Liver (tissue), 9 donors: ENCODE results near the gene LNX2. TPM values are rescaled to one million over a fixed set of nuclear protein-coding genes. Genes with fewer than 3 reads are reported as not detected.
A peak's percentile ranks its signal among the peaks of the same experiment; 100 is the strongest.

Experiments used
- DNase-seq: peaks from one replicate; pipeline ENCODE4 v3.0.0-alpha.2; 2017; ENCODE audit warnings: low spot score
- H3K27ac ChIP-seq, 2 donors: one replicate each; pipeline ENCODE4 v1.7.0; 2013; ENCODE audit warnings: inconsistent platforms in 2 of 2, low read length in 2 of 2, control low read depth in 1 of 2, low read depth in 1 of 2, mild to moderate bottlenecking in 1 of 2
- H3K27me3 ChIP-seq, 4 donors: one replicate each; pipeline versions ENCODE4 v1.6.1 to v1.7.0; 2013; ENCODE audit warnings: low read length in 3 of 4, inconsistent platforms in 1 of 4, mild to moderate bottlenecking in 1 of 4, moderate library complexity in 1 of 4; ENCODE audit not compliant: control insufficient read depth in 4 of 4, insufficient read depth in 4 of 4
- H3K36me3 ChIP-seq, 4 donors: one replicate each; pipeline versions ENCODE4 v1.6.1 to v1.7.0; 2013; ENCODE audit warnings: low read length in 3 of 4, mild to moderate bottlenecking in 3 of 4, low read depth in 1 of 4, moderate library complexity in 1 of 4; ENCODE audit not compliant: control insufficient read depth in 4 of 4, insufficient read depth in 3 of 4
- H3K4me1 ChIP-seq, 4 donors: one replicate each; pipeline versions ENCODE4 v1.6.1 to v1.7.0; 2013; ENCODE audit warnings: low read length in 3 of 4, mild to moderate bottlenecking in 3 of 4, moderate library complexity in 1 of 4; ENCODE audit not compliant: control insufficient read depth in 4 of 4, insufficient read depth in 4 of 4
- H3K4me3 ChIP-seq, 3 donors: one replicate each; pipeline versions ENCODE4 v1.6.1 to v1.7.0; 2013; ENCODE audit warnings: low read length in 3 of 3, control low read depth in 1 of 3, low read depth in 1 of 3, mild to moderate bottlenecking in 1 of 3
- H3K9ac ChIP-seq, 2 donors: one replicate each; pipeline ENCODE4 v1.7.0; 2013; ENCODE audit warnings: low read length in 2 of 2, mild to moderate bottlenecking in 2 of 2, moderate library complexity in 2 of 2, control low read depth in 1 of 2, low read depth in 1 of 2
- H3K9me3 ChIP-seq, 4 donors: one replicate each; pipeline versions ENCODE4 v1.6.1 to v1.7.0; 2013; ENCODE audit warnings: low read length in 3 of 4; ENCODE audit not compliant: control insufficient read depth in 4 of 4
- ATF3 ChIP-seq: IDR thresholded peaks from 2 replicates; pipeline ENCODE4 v1.6.1; 2016; ENCODE audit warnings: antibody characterized with exemption
- EGR1 ChIP-seq, 2 donors: IDR thresholded peaks; 2 replicates each; pipeline ENCODE4 v1.6.1; 2016 to 2018; ENCODE audit warnings: antibody characterized with exemption in 2 of 2, low read depth in 2 of 2
- FOXA1 ChIP-seq: IDR thresholded peaks from 2 replicates; pipeline ENCODE4 v1.6.1; 2016; ENCODE audit warnings: antibody characterized with exemption
- FOXA2 ChIP-seq: IDR thresholded peaks from 2 replicates; pipeline ENCODE4 v1.6.1; 2016; ENCODE audit warnings: antibody characterized with exemption
- GABPA ChIP-seq, 2 donors: IDR thresholded peaks in 1 of 2; conservative IDR thresholded peaks in 1 of 2; 2 replicates each; pipeline ENCODE4 v1.6.1; 2016; ENCODE audit warnings: antibody characterized with exemption in 2 of 2, mild to moderate bottlenecking in 1 of 2, moderate library complexity in 1 of 2
- HNF4A ChIP-seq, 2 donors: conservative IDR thresholded peaks; 2 replicates each; pipeline ENCODE4 v1.6.1; 2016; ENCODE audit warnings: antibody characterized with exemption in 2 of 2, mild to moderate bottlenecking in 2 of 2
- HNF4G ChIP-seq: IDR thresholded peaks from 2 replicates; pipeline ENCODE4 v1.6.1; 2016; ENCODE audit warnings: antibody characterized with exemption
- JUND ChIP-seq, 2 donors: IDR thresholded peaks; 2 replicates each; pipeline ENCODE4 v1.6.1; 2016; ENCODE audit warnings: antibody characterized with exemption in 2 of 2
- NR2F2 ChIP-seq: IDR thresholded peaks from 2 replicates; pipeline ENCODE4 v1.6.1; 2016; ENCODE audit warnings: antibody characterized with exemption
- RAD21 ChIP-seq, 2 donors: IDR thresholded peaks; 2 replicates each; pipeline ENCODE4 v1.6.1; 2016; ENCODE audit warnings: antibody characterized with exemption in 2 of 2, mild to moderate bottlenecking in 2 of 2
- RXRA ChIP-seq, 2 donors: IDR thresholded peaks; 2 replicates each; pipeline ENCODE4 v1.6.1; 2017 to 2018; ENCODE audit warnings: antibody characterized with exemption in 2 of 2, mild to moderate bottlenecking in 1 of 2
- SP1 ChIP-seq: IDR thresholded peaks from 2 replicates; pipeline ENCODE4 v1.6.1; 2018; ENCODE audit warnings: antibody characterized with exemption, mild to moderate bottlenecking
- TAF1 ChIP-seq: conservative IDR thresholded peaks from 2 replicates; pipeline ENCODE4 v1.6.1; 2016; ENCODE audit warnings: antibody characterized with exemption, mild to moderate bottlenecking
- YY1 ChIP-seq: IDR thresholded peaks from 2 replicates; pipeline ENCODE4 v1.6.1; 2016; ENCODE audit warnings: antibody characterized with exemption, mild to moderate bottlenecking
- WGBS: extraction: QIAGEN DNeasy Blood & Tissue Kit; methylation state at CpG from one replicate; pipeline ENCODE4 v1.1.7; 2013; 5-methylcytosine and 5-hydroxymethylcytosine counted together
- polyA plus RNA-seq, 2 donors: library from polyadenylated mRNA; stranded (reverse) in 1 of 2; unstranded in 1 of 2; fragments of 200-250 nt in 1 of 2; fragments of >200 nt in 1 of 2; fragmentation: Nextera tagmentation in 1 of 2; extraction: Ambion mirVana in 1 of 2; gene quantifications; one replicate each; pipeline versions ENCODE4 v1.2.1 to v1.2.3, GENCODE V29; 2013 to 2015
- total RNA-seq, 2 donors: library from RNA; depleted of rRNA; stranded (reverse); fragments of >200 nt; gene quantifications; one replicate each; pipeline ENCODE4 v1.2.3, GENCODE V29; 2014
- TF ChIP-seq, protein P1 (sequence below): IDR thresholded peaks from 2 replicates; pipeline ENCODE4 v1.6.1; 2016; ENCODE audit warnings: antibody characterized with exemption, mild to moderate bottlenecking
- TF ChIP-seq, protein P2 (sequence below): fragments of 150-350 bp; IDR thresholded peaks from 2 replicates; pipeline ENCODE4 v1.5.1; 2017; ENCODE audit warnings: improper control_type of control experiment, low read depth, low read length; ENCODE audit not compliant: missing input control
- TF ChIP-seq, protein P3 (sequence below): IDR thresholded peaks from 2 replicates; pipeline ENCODE4 v1.6.1; 2016; ENCODE audit warnings: antibody characterized with exemption
- TF ChIP-seq, protein P4 (sequence below): IDR thresholded peaks from 2 replicates; pipeline ENCODE4 v1.6.1; 2016; ENCODE audit warnings: antibody characterized with exemption
- donor health status: healthy.
- donor health status: healthy.
- donor health status: healthy.
- donor health status: healthy.
- donor health status: healthy.

Gene LNX2
- total and polyA plus RNA-seq, 4 donors: 6.2 to 25.9 (median 13.3) TPM

DNA sequence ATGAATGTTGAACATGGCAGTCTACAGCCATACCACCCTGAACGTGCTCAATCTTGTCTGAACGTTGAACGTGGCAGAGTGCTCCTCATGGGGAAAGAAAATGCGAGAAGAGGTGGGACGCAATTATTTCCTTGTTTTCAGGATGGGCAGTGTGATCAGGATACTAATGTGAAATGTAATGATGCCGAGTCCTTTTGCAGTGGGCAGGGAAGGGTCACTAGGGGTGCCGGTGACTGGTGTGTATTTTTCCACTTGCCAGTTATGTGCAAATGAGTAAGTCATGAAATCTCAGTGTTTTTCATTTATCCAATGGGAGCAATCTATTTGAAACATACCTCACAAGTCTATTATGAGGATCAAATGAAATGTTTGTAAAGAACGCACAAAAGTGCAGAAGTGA is 84.8 kb downstream of the LNX2 start:
- no peak for TF ChIP-seq SP1
- TF ChIP-seq, protein P1, sequence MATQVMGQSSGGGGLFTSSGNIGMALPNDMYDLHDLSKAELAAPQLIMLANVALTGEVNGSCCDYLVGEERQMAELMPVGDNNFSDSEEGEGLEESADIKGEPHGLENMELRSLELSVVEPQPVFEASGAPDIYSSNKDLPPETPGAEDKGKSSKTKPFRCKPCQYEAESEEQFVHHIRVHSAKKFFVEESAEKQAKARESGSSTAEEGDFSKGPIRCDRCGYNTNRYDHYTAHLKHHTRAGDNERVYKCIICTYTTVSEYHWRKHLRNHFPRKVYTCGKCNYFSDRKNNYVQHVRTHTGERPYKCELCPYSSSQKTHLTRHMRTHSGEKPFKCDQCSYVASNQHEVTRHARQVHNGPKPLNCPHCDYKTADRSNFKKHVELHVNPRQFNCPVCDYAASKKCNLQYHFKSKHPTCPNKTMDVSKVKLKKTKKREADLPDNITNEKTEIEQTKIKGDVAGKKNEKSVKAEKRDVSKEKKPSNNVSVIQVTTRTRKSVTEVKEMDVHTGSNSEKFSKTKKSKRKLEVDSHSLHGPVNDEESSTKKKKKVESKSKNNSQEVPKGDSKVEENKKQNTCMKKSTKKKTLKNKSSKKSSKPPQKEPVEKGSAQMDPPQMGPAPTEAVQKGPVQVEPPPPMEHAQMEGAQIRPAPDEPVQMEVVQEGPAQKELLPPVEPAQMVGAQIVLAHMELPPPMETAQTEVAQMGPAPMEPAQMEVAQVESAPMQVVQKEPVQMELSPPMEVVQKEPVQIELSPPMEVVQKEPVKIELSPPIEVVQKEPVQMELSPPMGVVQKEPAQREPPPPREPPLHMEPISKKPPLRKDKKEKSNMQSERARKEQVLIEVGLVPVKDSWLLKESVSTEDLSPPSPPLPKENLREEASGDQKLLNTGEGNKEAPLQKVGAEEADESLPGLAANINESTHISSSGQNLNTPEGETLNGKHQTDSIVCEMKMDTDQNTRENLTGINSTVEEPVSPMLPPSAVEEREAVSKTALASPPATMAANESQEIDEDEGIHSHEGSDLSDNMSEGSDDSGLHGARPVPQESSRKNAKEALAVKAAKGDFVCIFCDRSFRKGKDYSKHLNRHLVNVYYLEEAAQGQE: no peak
- no peak for TF ChIP-seq RXRA (IDR thresholded peaks at IDR 0.05)
- no peak for TF ChIP-seq TAF1
- TF ChIP-seq, protein P2, sequence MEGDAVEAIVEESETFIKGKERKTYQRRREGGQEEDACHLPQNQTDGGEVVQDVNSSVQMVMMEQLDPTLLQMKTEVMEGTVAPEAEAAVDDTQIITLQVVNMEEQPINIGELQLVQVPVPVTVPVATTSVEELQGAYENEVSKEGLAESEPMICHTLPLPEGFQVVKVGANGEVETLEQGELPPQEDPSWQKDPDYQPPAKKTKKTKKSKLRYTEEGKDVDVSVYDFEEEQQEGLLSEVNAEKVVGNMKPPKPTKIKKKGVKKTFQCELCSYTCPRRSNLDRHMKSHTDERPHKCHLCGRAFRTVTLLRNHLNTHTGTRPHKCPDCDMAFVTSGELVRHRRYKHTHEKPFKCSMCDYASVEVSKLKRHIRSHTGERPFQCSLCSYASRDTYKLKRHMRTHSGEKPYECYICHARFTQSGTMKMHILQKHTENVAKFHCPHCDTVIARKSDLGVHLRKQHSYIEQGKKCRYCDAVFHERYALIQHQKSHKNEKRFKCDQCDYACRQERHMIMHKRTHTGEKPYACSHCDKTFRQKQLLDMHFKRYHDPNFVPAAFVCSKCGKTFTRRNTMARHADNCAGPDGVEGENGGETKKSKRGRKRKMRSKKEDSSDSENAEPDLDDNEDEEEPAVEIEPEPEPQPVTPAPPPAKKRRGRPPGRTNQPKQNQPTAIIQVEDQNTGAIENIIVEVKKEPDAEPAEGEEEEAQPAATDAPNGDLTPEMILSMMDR: no peak
- TF ChIP-seq RAD21 (IDR thresholded peaks at IDR 0.05): peak in 1 of 2 donors; percentile 24
- Histone ChIP-seq H3K9me3 (no peaks in the 10 kb centered on the region), H3K4me1 (peaks cover 2 to 6% (median 3%) of the 10 kb centered on the region in 4 donors), H3K27me3 (no peaks in the 10 kb centered on the region), H3K4me3 (no peak overlapping the region), H3K36me3 (peaks cover 0 to 4% (median 0%) of the 10 kb centered on the region in 4 donors), H3K9ac (no peak overlapping the region), H3K27ac (no peak overlapping the region)
- 69% methylated on average over 8 of the region's 8 CpGs for WGBS
- no peak for DNase-seq

- no peak overlapping the region for H3K4me3 ChIP-seq
- no peak overlapping the region for H3K27ac ChIP-seq
- TF ChIP-seq NR2F2: no peak
- TF ChIP-seq, protein P3, sequence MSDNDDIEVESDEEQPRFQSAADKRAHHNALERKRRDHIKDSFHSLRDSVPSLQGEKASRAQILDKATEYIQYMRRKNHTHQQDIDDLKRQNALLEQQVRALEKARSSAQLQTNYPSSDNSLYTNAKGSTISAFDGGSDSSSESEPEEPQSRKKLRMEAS: no peak
- no peak for TF ChIP-seq SP1
- TF ChIP-seq, protein P4, sequence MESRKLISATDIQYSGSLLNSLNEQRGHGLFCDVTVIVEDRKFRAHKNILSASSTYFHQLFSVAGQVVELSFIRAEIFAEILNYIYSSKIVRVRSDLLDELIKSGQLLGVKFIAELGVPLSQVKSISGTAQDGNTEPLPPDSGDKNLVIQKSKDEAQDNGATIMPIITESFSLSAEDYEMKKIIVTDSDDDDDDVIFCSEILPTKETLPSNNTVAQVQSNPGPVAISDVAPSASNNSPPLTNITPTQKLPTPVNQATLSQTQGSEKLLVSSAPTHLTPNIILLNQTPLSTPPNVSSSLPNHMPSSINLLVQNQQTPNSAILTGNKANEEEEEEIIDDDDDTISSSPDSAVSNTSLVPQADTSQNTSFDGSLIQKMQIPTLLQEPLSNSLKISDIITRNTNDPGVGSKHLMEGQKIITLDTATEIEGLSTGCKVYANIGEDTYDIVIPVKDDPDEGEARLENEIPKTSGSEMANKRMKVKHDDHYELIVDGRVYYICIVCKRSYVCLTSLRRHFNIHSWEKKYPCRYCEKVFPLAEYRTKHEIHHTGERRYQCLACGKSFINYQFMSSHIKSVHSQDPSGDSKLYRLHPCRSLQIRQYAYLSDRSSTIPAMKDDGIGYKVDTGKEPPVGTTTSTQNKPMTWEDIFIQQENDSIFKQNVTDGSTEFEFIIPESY: no peak
- no peak for TF ChIP-seq YY1
- no peak for TF ChIP-seq JUND (IDR thresholded peaks at IDR 0.05)
- no peak for TF ChIP-seq EGR1 (IDR thresholded peaks at IDR 0.05; ENCODE audit: low read depth in 2 of 2)
- no peak for TF ChIP-seq TAF1
- TF ChIP-seq, protein P1: no peak
- TF ChIP-seq, protein P2: no peak
- TF ChIP-seq FOXA1: no peak
- TF ChIP-seq RAD21 (IDR thresholded peaks at IDR 0.05): no peak
- no peak for TF ChIP-seq GABPA (IDR thresholded peaks at IDR 0.05 in 1 of 2, conservative IDR thresholded peaks at IDR 0.05 in 1 of 2)
- no peak for TF ChIP-seq FOXA2
- no peak for TF ChIP-seq ATF3
- no peak for TF ChIP-seq HNF4G
- TF ChIP-seq HNF4A (conservative IDR thresholded peaks at IDR 0.05): no peak
- TF ChIP-seq RXRA (IDR thresholded peaks at IDR 0.05): no peak
- DNase-seq: no peak
- no peaks in the 10 kb centered on the region for H3K27me3 ChIP-seq
- H3K36me3 ChIP-seq: peaks cover 0 to 4% (median 0%) of the 10 kb centered on the region in 4 donors
- no peak overlapping the region for H3K9ac ChIP-seq
- 77% methylated on average over 3 of the region's 3 CpGs for WGBS
- H3K9me3 ChIP-seq: no peaks in the 10 kb centered on the region
- H3K4me1 ChIP-seq: peaks cover 2 to 6% (median 3%) of the 10 kb centered on the region in 4 donors
These were observed 85.3 kb downstream of the LNX2 start for GRCh38 chr13:27534981-27535380.
